SU-DHL-6 (cell line): ENCODE measurements around the gene SLC5A11.

Experiments used
- CTCF ChIP-seq: fragments of 200-600 bp; sonication (generic); IDR thresholded peaks from one replicate; pipeline ENCODE4 v1.5.1; 2017; ENCODE audit warnings: antibody characterized with exemption, mild to moderate bottlenecking, low read length, moderate library complexity; ENCODE audit not compliant: insufficient read depth, poor library complexity, severe bottlenecking
- EZH2phosphoT487 ChIP-seq: fragments of 200-600 bp; sonication (generic), shearing (Covaris generic); conservative IDR thresholded peaks from 2 replicates; pipeline ENCODE4 v1.6.1; 2018; ENCODE audit warnings: mild to moderate bottlenecking, antibody characterized with exemption, low read length, moderate library complexity, mixed read lengths

- TF ChIP-seq CTCF, result peak; percentile 21
- TF ChIP-seq EZH2phosphoT487, result no peak
Measured at GRCh38 chr16:24800586-24800985, 45.2 kb upstream of the SLC5A11 start.
